DMS 273 (cell line): ENCODE measurements around the gene GOLGA5.
"Not testable (repeated sequence)": the region's sequence is repeated elsewhere in the genome, so short reads cannot be mapped to it uniquely, and the experiment has no call there.

Source experiments
- DNase-seq: peaks from one replicate; lab custom pipeline; 2025; ENCODE audit not compliant: unreplicated experiment; lab: John Stamatoyannopoulos, UW

GOLGA5 gene

GRCh38 chr14:92793709-92794546, at the start of gene GOLGA5:
TSS of gene GOLGA5 (plus strand) at chr14:92794305. CDS start at chr14:92797438, 3,133 bp downstream.
- peak; percentile 100 for DNase-seq

- DNase-seq, result peak; percentile 37
These were observed 46.3 kb upstream of the GOLGA5 start for GRCh38 chr14:92747701-92748258.

- peak; percentile 98 for DNase-seq
These were observed 45.7 kb upstream of the GOLGA5 start, which contains the start of gene LGMN for GRCh38 chr14:92748259-92749016. TSS of gene LGMN (minus strand) at chr14:92748627. CDS start at chr14:92732786, 15,841 bp downstream.

GRCh38 chr14:92750222-92750728, 43.8 kb upstream of the GOLGA5 start:
- not testable (repeated sequence) for DNase-seq

- no peak for DNase-seq
These were observed 43.1 kb upstream of the GOLGA5 start for GRCh38 chr14:92750994-92751400.

- DNase-seq, result peak; percentile 18
These were observed 42.3 kb upstream of the GOLGA5 start for GRCh38 chr14:92751819-92752218.

GRCh38 chr14:92753250-92753649, 40.9 kb upstream of the GOLGA5 start:
- no peak for DNase-seq

GRCh38 chr14:92754966-92755365, 39.1 kb upstream of the GOLGA5 start:
- no peak for DNase-seq

GRCh38 chr14:92755495-92755894, 38.6 kb upstream of the GOLGA5 start:
- no peak for DNase-seq

GRCh38 chr14:92756446-92756845, 37.7 kb upstream of the GOLGA5 start:
- DNase-seq, result no peak

- peak; percentile 91 for DNase-seq
These were observed 34.8 kb upstream of the GOLGA5 start for GRCh38 chr14:92759300-92759678.

GRCh38 chr14:92759679-92760523, 34.2 kb upstream of the GOLGA5 start:
- no peak for DNase-seq

- no peak for DNase-seq
These were observed 33.6 kb upstream of the GOLGA5 start for GRCh38 chr14:92760524-92760805.

- peak; percentile 33 for DNase-seq
These were observed 30.2 kb upstream of the GOLGA5 start for GRCh38 chr14:92763666-92764631.

- DNase-seq, result not testable (repeated sequence)
These were observed 25.9 kb upstream of the GOLGA5 start for GRCh38 chr14:92768236-92768635.

GRCh38 chr14:92768795-92769194, 25.3 kb upstream of the GOLGA5 start:
- no peak for DNase-seq

- DNase-seq, result no peak
These were observed 23.6 kb upstream of the GOLGA5 start for GRCh38 chr14:92770484-92770883.

GRCh38 chr14:92774572-92774971, 19.5 kb upstream of the GOLGA5 start:
- DNase-seq, result no peak

GRCh38 chr14:92775292-92775691, 18.8 kb upstream of the GOLGA5 start:
- not testable (repeated sequence) for DNase-seq
